Gastroesophageal sphincter (tissue), 4 donors: ENCODE results near the gene ADGRD2. TPM values are rescaled to one million over a fixed set of nuclear protein-coding genes. Genes with fewer than 3 reads are reported as not detected.

Experiments
- ATAC-seq: fragments of 150-250 bp; one replicate; pipeline ENCODE4 v1.9.1; 2016; ENCODE audit warnings: mild to moderate bottlenecking, moderate library complexity
- H3K27ac ChIP-seq, 4 donors: fragments of 200-600 bp; sonication (generic) in 3 of 4; 1 replicate in 3 of 4; 2 replicates in 1 of 4; pipeline ENCODE4 v1.5.1; 2016 to 2019
- H3K27me3 ChIP-seq: fragments of 200-600 bp; sonication (generic); one replicate; pipeline ENCODE4 v1.5.1; 2019
- H3K36me3 ChIP-seq, 2 donors: fragments of 200-600 bp; sonication (generic); one replicate each; pipeline ENCODE4 v1.5.1; 2019; ENCODE audit warnings: control low read depth in 1 of 2
- H3K4me1 ChIP-seq, 3 donors: fragments of 200-600 bp; sonication (generic); 1 replicate in 2 of 3; 2 replicates in 1 of 3; pipeline ENCODE4 v1.5.1; 2016 to 2019; ENCODE audit warnings: control low read depth in 2 of 3
- H3K4me3 ChIP-seq, 2 donors: fragments of 200-600 bp; sonication (generic); one replicate each; pipeline ENCODE4 v1.5.1; 2019; ENCODE audit warnings: mild to moderate bottlenecking in 1 of 2, moderate library complexity in 1 of 2
- H3K9me3 ChIP-seq, 3 donors: fragments of 200-600 bp; sonication (generic); one replicate each; pipeline ENCODE4 v1.5.1; 2017 to 2019; ENCODE audit warnings: control low read depth in 2 of 3
- CTCF ChIP-seq, 4 experiments: fragments of 200-600 bp in 2 of 4; fragments of 450-650 bp in 2 of 4; sonication (generic) in 1 of 4; IDR thresholded peaks; one replicate each; pipeline ENCODE4 v1.5.1; 2017 to 2019; ENCODE audit warnings: antibody characterized with exemption in 4 of 4, mild to moderate bottlenecking in 2 of 4, moderate library complexity in 2 of 4
- EP300 ChIP-seq: sonication (generic); formaldehyde crosslinking; IDR thresholded peaks from one replicate; pipeline ENCODE4 v1.6.1; 2017; ENCODE audit warnings: antibody characterized with exemption, mild to moderate bottlenecking
- POLR2A ChIP-seq, 2 donors: fragments of 450-650 bp; IDR thresholded peaks; one replicate each; pipeline ENCODE4 v1.6.1; 2017; ENCODE audit warnings: antibody characterized with exemption in 2 of 2, mild to moderate bottlenecking in 2 of 2, moderate library complexity in 1 of 2
- POLR2AphosphoS5 ChIP-seq: sonication (generic); formaldehyde crosslinking; IDR thresholded peaks from one replicate; pipeline ENCODE4 v1.6.1; 2017; ENCODE audit warnings: antibody characterized with exemption
- WGBS, 2 donors: methylation state at CpG; one replicate each; pipeline ENCODE4 v1.1.5; 2018; ENCODE audit warnings: low coverage in 1 of 2; 5-methylcytosine and 5-hydroxymethylcytosine counted together
- total RNA-seq, 4 donors: library from RNA; depleted of rRNA; stranded (reverse); fragments of >200 nt; gene quantifications; one replicate each; pipeline ENCODE4 v1.1.0, GENCODE V29; 2016

Gene ADGRD2
- total RNA-seq, 4 donors from 2014 or later: not detected

GRCh38 chr9:124473310-124473709 is 23.1 kb downstream of the ADGRD2 start:
- Histone ChIP-seq H3K27me3 (peaks cover 79% of the 10 kb centered on the region), H3K4me3 (no peak overlapping the region), H3K9me3 (no peaks in the 10 kb centered on the region), H3K36me3 (no peaks in the 10 kb centered on the region), H3K4me1 (peaks cover 0 to 14% (median 6%) of the 10 kb centered on the region in 3 donors), H3K27ac (no peak overlapping the region)
- no peak for ATAC-seq
- 62 to 100% methylated on average over 1 to 4 of the region's 10 CpGs for WGBS, 2 donors
- TF ChIP-seq POLR2A (IDR thresholded peaks at IDR 0.05) (no peak), POLR2AphosphoS5 (no peak), CTCF (IDR thresholded peaks at IDR 0.05) (no peak), EP300 (no peak)

- H3K27ac ChIP-seq: no peak overlapping the region
- no peaks in the 10 kb centered on the region for H3K9me3 ChIP-seq
- H3K4me1 ChIP-seq: peaks cover 0 to 14% (median 6%) of the 10 kb centered on the region in 3 donors
- 81 to 92% methylated on average over 2 to 4 of the region's 4 CpGs for WGBS, 2 donors
- peaks cover 80% of the 10 kb centered on the region for H3K27me3 ChIP-seq
- H3K4me3 ChIP-seq: no peak overlapping the region
- H3K36me3 ChIP-seq: no peaks in the 10 kb centered on the region
- TF ChIP-seq EP300 (no peak), POLR2A (IDR thresholded peaks at IDR 0.05) (no peak), POLR2AphosphoS5 (no peak)
- no peak for ATAC-seq
Observed at GRCh38 chr9:124474151-124474550, 23.9 kb downstream of the ADGRD2 start.

- Histone ChIP-seq H3K9me3 (no peaks in the 10 kb centered on the region), H3K4me1 (peaks cover 0 to 14% (median 6%) of the 10 kb centered on the region in 3 donors), H3K27me3 (peaks cover 80% of the 10 kb centered on the region), H3K36me3 (no peaks in the 10 kb centered on the region), H3K4me3 (no peak overlapping the region), H3K27ac (no peak overlapping the region)
- WGBS, 2 donors: no CpG with 5 or more reads among the region's 21 CpGs
- TF ChIP-seq EP300 (no peak), POLR2AphosphoS5 (no peak)
- ATAC-seq: no peak
Observed at GRCh38 chr9:124475158-124475867, 25.1 kb downstream of the ADGRD2 start.

- no peak for ATAC-seq
- 88% methylated on average over 3 of the region's 14 CpGs; no CpG with 5 or more reads in 1 of the 2 donors for WGBS, 2 donors
- no peaks in the 10 kb centered on the region for H3K9me3 ChIP-seq
Observed at GRCh38 chr9:124475868-124476690, 25.8 kb downstream of the ADGRD2 start.

GRCh38 chr9:124477211-124477647 is 27.0 kb downstream of the ADGRD2 start:
- Histone ChIP-seq H3K4me3 (peak overlapping the region in 1 of 2 donors; percentile 36), H3K36me3 (no peaks in the 10 kb centered on the region), H3K27me3 (peaks cover 82% of the 10 kb centered on the region), H3K9me3 (no peaks in the 10 kb centered on the region), H3K27ac (no peak overlapping the region), H3K4me1 (peaks cover 0 to 14% (median 6%) of the 10 kb centered on the region in 3 donors)
- WGBS, 2 donors: no CpG with 5 or more reads among the region's 19 CpGs
- TF ChIP-seq EP300 (no peak), POLR2A (IDR thresholded peaks at IDR 0.05) (no peak), POLR2AphosphoS5 (no peak), CTCF (IDR thresholded peaks at IDR 0.05) (no peak)
- ATAC-seq: no peak

More at GRCh38 chr9:124475868-124476690, 25.8 kb downstream of the ADGRD2 start:
- no peak for TF ChIP-seq POLR2AphosphoS5
- no peak for TF ChIP-seq POLR2A (IDR thresholded peaks at IDR 0.05)
- no peak for TF ChIP-seq EP300
- TF ChIP-seq CTCF (IDR thresholded peaks at IDR 0.05): no peak
- no peak overlapping the region for H3K4me3 ChIP-seq
- peaks cover 0 to 14% (median 6%) of the 10 kb centered on the region in 3 donors for H3K4me1 ChIP-seq
- no peaks in the 10 kb centered on the region for H3K36me3 ChIP-seq
- H3K27me3 ChIP-seq: peaks cover 80% of the 10 kb centered on the region
- no peak overlapping the region for H3K27ac ChIP-seq
